SJSA1 (cell line): ENCODE results near the gene KLRF1. TPM values are rescaled to one million over a fixed set of nuclear protein-coding genes. Genes with fewer than 3 reads are reported as not detected.

Experiments
- total RNA-seq: library from RNA; depleted of rRNA; stranded (reverse); fragments of >200 nt; shearing (Covaris generic); gene quantifications from 2 replicates; pipeline ENCODE4 v1.2.3, GENCODE V29; 2014; rRNA removed

KLRF1 gene
- total RNA-seq, 1 experiment from 2014 or later = not detected

Other genes with a start within 250 kb of the KLRF1 start
- not detected in 2 replicates for gene KLRB1, start 219.6 kb upstream of the KLRF1 start, total RNA-seq
- 3.4 and 6.9 TPM in 2 replicates for gene CLEC2D, start 157.8 kb upstream of the KLRF1 start, total RNA-seq
- gene CLECL1, start 94.4 kb upstream of the KLRF1 start, total RNA-seq = not detected in 2 replicates
- gene CD69, start 66.6 kb upstream of the KLRF1 start, total RNA-seq = 0.13 and 0.25 TPM in 2 replicates
- 70.8 and 96.8 TPM in 2 replicates for gene CLEC2B, start 41.9 kb downstream of the KLRF1 start, total RNA-seq
- gene KLRF2, start 54.0 kb downstream of the KLRF1 start, total RNA-seq = not detected in 2 replicates
- gene CLEC2A, start 104.9 kb downstream of the KLRF1 start, total RNA-seq = not detected in 2 replicates
- not detected in 2 replicates for gene CLEC12A, start 143.9 kb downstream of the KLRF1 start, total RNA-seq
- not detected in 2 replicates for gene CLEC1B, start 171.6 kb downstream of the KLRF1 start, total RNA-seq
- not detected in 2 replicates for gene CLEC12B, start 183.1 kb downstream of the KLRF1 start, total RNA-seq
- gene CLEC9A, start 203.2 kb downstream of the KLRF1 start, total RNA-seq = not detected in 2 replicates